HG02840 (cell line): Measurements from ENCODE around the gene SLN.

Source experiments
- ATAC-seq: cut with Tn5 transposase; IDR thresholded peaks from one replicate; pipeline ENCODE4 v1.9.1; 2021; ENCODE audit warnings: mild to moderate bottlenecking, moderate library complexity, moderate number of reproducible peaks; ENCODE audit not compliant: unreplicated experiment, low FRiP score

The SLN gene

DNA sequence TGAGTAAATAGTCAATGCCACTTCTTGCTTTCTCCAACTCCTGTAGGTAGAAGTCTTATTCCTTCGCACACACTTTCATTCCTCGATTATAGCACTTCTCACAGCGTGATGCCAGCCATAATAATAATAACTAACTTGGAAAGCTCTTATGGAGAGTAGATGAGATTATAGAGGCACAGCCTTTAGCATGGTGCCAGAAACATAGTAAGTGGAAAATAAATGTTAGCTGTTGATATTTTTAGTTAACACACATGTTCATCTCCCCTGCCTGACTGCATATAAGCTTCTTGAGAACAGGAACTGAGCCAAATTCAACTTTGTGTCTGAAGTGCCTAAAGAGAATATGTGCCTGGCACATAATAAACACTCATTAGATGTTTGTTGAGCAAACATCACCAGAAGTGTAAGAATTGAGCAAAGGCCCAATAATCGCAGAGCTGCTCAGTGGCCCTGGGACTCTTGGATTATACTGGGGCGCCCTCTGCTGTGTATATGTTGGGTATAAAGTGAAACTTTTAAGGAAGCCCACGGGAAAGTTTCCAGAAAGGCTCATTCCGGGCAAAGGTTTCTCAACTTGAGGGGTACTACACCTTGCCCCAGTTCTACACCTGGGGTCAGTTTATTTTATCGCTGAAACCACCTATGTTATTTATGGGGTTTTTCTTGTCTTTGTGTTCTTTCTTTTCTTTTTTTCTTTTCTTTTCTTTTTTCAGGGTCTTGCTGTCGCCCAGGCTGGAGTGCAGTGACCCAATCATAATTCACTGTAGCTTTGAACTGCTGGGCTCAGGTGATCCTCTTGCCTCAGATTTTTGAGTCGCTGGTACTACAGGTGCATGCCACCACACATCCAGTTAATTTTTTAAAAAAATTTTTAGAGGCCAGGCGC, 22.3 kb downstream of the SLN start:
- ATAC-seq = no peak

DNA sequence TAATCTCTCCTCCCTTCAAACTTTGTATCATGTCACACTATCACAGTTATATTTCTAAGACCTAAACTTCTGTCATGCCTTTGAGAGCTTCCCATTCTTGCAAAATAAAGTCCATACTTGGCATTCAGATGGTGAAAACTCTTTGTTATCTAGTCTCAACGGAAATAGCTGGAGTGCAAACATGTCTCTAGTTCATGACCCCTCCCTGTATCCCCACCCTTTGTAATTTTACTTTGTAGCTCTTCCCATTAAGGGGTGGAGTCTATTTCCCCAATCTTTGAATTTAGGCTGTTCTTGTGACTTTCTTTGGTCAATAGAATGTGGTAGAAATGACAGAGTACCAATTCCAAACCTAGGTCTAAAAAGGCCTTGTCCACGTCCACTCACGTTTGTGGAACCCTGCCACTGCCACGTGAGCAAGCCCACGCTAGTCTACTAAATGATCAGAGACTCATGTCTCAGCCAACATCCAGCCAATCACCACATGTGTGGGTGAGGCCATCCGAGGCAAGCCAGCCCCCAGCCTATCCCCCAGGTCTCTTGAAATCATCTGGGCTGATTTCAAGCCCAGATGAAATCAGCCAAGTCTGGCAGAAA, 23.4 kb downstream of the SLN start:
- no peak for ATAC-seq

DNA sequence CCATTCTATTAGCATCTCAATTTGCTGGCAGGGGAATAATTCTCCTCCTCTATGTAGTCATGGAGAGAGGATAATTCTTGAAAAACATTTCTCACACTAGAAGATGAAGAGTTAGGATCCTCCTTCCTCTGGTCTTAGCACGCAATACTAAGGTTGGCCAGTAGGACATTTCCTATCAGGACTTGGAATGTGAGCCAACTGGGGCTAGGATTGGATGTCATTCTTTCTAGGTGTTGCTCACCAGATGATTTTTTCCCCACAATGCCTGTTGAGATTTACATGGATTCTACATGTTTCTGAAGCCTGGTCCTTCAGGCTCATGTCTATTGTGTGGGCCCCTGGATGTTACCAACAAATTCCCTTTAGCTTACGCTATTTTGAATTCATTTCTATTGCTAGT, 28.0 kb downstream of the SLN start:
- no peak for ATAC-seq

DNA sequence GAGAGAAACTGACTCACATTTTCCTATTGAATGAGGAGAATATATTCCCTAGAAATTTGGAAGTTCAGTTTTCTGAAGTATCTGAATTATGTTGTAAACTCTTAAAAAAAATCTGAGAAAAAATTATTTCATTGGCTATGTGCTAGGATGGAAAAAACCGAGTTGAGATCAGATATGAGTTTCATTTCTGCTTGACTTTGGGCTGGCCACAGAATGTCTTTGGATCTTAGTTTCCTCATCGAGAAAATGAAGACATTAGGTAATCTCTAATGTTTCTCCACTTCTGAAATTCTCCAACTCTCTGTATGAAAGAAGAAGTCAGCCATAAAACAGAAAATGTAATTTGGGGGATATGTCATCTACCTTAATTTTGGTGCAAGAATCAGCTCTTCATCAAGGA, 28.8 kb downstream of the SLN start:
- ATAC-seq = no peak

DNA sequence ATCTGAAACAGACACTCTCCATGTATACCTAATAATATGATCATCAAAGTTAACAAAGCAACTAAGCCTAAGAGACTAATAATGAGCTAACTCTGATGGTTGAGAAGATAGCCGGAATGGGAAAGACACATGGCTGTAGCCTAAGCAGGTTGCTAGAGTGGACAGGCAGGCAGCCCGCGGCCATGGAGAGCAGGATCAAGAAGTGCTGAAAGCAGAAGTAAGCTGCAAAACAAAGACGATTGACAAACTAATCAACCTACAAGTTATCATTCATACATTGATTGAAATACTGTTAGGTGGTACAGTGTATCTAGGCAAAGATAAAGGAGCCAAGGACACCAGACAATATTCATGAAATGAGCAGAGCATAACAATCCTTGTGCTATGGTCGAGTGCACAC, 29.3 kb downstream of the SLN start:
- no peak for ATAC-seq

DNA sequence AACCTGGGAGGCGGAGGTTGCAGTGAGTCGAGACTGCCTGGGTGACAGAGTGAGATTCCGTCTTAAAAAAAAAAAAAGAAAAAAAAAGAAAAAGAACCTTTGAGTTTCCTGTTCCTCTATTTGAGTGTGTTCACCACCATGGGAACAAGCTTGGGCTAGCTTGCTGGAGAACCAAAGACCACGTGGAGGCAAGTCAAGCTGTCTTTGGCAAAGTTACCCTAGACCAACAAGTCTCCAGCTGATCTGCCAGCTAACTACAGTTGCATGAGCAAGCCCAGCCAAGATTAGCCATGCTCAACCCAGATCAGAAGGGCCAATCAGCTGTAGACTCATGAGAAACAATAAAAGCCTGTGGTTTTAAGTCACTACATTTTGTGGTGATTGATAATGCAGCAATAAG, 29.7 kb downstream of the SLN start:
- no peak for ATAC-seq

DNA sequence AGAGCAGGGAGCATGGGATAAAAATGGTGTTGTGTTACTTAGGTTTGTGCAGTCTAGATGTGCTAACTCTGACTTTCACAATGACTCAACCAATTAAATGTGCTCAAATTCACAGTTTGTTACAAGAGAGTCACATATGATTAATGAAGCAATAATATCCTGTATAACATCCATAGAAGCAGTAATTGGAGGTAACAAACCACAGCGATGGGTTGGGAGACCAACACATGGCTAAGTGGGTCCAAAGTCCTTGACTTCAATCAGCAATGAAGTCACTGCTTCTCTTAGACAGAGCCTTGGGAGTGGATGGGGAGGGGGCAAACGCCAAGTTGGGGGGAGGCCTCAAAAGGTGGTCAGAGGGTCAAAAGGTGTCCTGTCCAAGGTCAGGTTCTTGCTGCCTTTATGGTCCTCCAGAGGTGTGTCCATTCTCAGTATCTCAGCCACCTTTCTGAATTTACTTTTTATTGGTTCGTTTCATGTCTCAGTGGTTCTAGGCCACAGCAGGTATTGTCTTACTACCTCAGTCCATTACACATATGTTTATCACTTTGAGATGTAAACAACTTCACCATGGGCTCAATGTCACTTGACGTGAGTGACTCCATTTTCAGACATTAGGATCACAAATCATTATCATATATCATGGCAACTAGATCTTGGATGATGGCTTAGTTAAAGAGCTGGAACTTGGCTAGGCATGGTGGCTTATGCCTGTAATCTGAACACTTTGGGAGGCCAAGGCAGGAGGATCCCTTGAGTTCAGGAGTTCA, 32.4 kb downstream of the SLN start:
- ATAC-seq = no peak

DNA sequence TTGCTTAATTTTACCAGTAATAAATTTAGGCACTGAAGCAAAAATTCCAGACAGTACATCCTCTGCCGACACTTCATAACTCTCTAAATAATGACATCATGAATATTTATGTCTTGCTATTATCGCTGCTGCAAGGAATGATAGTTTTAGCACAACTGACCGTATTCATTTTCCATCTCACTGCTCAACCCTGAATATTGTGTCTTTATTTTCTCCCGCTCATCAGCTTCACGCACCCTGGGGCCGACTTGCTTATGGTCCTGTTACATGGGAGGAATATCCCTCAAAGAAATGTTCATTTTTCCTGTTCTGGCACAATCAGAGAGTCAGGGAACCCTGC, 33.3 kb downstream of the SLN start:
- no peak for ATAC-seq

DNA sequence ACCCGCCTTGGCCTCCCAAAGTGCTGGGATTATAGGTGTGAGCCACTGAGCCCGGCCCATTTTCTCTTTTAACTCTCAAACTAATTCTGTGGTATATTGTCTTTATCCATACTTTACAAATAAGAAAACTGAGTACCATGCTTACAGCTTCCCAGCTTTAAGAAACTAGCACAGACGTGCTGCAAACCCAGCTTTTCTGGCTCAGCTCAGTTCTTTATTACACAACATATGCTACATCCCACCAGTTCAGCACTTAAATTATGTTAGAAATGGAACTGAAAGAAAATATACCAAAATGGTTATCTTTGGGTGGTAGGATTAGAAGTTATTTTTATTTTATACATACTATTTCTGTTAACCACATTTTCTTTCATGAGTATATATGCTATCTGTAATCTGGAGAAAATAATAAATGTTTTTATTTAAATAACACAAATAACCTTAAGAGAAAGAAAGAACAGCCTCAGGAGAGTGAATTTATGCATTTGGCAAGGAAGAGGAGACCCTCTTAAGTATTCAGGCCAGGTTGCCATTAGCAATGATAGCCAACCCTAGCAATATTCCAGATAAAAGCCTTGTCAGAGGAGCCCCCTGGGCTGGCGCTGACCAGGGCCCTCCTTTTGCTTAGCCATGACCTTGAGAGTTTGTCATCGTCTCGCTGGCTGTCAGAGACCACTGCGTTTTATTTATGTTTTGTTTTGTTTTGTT, 33.8 kb downstream of the SLN start:
- no peak for ATAC-seq

DNA sequence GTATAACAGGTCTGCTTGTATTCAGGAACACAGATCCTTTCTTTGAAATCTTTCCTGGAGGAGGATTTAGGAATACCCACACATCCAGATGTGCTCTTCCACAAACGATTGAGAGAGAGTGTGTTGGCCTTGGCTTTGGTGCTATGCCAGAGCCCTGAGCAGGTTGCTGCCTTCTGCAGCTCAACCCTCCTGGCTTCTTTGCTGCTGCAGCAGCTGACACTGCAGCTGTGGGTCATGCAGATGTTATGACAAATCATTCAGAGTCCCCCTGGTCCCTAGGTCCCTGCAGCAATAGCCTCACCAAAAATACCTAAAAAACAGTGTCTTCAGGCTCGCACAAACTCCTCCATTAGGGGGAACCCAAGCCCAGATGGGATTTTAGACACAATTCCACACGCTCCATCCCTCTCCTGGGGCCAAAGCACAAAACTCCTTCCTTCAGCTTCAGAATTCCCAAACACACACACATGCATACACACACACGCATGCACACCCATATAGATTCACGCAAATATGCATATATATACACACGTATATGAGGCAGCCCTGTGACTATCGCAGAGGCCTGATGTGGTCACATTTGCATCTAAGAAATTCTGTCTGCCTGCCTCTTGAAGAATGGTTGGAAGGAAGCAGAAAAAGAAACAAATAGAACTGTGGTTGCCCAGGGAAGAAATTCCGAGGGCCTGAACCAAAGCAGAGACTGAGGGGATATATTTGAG, 35.4 kb downstream of the SLN start:
- no peak for ATAC-seq

DNA sequence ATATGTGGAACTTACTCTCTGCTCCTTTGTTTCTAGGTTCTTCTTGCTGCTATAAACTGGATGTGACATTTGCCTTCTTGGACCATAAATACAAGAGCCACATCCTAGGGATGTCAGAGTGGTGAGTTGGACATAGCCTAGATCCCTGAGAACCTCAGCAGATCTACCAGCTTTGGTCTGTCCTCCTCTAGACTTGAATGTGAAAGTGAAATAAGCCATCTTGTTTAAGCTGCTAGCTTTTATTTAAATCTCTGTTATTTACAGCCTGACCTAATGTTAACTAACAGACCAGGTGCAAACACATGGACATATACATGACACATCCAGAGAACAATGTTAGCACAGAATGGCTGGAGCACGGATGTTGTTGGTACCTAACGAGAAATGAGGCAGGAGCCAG, 36.0 kb downstream of the SLN start:
- ATAC-seq = no peak

DNA sequence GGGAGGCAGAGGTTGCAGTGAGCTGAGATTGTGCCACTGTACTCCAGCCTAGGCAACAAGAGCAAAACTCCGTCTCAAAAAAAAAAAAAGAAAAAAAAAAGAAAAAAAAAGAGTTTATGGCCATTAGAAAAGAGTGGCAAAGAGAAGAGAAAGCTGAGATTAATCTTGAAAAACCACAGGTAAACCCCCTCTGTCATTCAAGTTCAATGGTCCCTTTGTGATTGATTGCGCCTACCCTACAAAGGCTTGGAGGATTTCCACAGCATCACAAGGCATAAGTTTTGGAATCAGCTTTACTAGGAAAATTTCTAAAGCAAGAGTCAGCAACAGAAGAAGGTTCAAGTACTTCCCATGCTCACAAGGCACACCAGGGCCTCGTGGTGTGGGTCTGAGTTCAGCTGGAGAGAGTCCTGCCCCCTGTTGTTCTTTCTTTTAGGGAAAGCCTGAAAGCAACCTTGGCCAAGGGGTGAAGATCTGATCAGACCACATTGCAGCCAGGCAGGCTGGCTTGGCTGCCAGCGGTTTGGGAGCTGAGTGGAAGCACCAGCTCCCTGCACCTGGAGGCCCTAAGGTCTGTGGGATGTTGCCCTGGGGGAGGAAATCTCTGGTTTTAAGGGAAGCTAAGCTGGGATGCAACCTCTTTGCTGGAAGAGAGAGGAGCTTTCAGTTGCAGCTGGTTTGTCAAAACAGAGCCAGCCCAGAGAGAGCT, 41.8 kb downstream of the SLN start:
- ATAC-seq = no peak

DNA sequence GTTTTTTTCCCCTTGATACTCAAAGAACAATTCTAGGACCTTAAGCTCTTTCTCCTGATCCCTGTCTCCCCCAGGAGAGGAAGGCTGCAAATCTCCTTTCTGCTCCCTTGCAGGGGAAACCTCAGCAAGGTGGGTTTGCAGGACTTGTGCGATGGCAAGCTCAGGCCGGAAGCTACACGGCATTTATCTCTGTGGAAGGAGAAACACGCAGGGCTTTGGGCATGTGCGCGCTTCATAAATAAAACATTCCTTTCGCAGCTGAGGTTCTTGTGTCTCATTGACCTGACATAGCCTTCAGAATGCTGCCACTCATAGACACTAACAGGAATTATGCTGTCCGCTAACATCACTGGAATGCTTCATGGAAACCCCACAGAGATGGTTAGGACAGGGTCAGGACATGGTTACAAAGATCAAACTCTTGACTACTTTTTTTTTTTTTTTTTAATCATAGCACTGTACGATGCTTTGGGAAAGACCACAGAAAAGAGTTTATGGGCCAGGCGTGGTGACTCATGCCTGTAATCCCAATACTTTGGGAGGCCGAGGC, 42.6 kb downstream of the SLN start:
- ATAC-seq = no peak

DNA sequence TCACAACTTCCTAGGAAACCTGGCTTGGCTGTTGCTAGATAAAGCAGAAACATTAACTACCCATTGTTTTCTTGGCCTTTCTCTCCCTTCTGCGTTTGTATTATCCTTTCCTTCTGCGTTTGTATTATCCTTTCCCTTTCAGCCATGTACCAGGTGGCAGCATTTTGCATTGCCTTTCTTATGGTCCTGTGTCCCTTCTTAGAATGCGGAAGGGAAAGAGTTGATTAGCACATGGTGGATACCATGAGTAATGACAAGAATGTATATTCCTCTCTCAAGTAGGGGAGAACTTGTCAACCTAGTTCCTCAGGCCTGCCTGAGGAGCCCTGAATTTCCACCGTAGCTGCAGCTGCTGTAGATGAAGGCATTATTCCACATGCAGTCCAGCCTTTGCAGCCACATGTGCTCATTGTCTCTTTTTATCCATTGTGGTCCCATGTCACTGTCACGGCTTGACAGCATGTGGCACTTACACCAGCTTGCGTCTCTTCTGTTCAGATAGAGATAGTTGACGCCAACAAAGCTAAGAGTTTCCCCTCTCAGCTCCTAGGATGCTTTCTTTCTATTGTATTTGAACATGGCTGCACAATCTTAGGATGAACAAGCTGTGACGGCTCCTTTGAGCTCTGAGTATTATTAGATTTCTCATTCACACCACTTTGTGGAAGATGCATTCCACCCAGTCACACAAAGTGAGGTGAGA, 44.8 kb downstream of the SLN start:
- no peak for ATAC-seq

DNA sequence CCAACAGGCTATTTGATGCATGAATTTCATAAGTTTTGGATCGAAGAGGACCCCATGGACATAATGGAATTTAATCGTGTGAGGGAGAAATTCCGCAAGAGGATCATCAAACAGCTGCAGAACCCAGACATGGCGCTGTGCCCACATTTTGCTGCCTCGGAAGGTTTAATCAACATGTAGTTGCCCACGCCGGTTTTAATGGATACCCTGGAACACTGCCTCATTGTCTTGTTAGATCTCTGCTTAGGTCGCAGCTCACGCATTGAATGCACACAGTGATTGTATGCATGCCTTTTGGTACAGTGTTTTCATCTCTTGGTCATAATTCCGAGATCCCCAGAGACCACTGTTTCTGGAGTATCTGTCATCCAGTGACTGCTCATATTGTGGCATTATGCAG, 46.8 kb downstream of the SLN start:
- no peak for ATAC-seq

DNA sequence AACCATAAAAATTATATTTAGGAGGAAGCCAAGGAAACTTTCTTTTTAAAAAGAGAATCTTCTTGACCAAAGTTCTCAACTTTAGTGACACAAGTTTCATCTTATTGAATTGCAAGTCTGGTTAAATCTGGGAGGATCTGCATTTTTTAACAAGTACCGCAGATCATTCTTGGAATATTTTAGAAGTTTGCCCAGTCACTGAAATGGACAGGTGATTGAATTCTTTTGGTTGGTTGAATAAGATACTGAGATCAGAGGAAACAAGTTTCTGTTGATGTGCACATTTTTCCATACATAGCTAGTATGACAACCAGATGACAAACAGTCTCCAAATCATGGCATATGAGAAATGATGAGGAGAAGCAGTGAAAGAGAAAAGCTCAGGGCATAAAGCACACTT, 50.2 kb downstream of the SLN start:
- no peak for ATAC-seq

DNA sequence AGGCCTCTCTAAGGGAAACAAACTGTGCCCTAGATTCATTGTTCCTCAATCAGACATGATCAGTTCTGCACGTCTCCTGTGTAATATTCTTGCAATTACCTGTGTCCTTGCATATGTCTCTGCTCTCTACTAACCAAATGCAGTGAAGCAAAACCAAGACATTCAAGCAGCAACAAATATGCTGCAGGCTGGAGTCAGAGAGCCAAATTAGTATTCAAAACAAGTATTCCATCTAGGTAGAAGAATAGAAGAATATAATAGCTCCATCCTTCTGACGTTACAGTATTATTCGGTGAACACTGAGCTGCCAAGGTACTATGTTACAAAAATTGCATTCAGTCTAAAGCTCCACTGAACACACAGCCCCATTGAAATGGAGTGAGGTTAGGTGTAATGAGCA, 51.8 kb downstream of the SLN start:
- ATAC-seq = no peak

DNA sequence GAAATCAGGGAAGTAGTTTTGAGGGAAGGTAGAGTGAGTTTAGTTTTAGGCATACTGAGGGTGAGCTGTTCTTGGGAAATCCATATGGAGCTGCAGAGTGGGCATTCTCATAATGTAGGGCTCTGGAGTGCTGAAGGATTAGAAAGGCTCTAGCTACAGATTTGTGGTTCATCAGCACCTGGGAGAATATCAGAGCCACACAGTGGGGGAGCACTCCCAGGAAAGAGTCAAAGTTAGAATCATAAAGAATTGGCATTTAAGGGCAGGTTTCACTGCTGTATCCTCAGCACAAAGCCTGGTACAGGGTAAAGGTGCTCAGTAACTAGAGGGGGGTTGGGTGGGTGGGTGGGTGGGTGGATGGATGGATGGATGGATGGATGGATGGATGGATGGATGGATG, 52.5 kb downstream of the SLN start:
- no peak for ATAC-seq
